Measurements from ENCODE around the gene PTCH1.

DNA sequence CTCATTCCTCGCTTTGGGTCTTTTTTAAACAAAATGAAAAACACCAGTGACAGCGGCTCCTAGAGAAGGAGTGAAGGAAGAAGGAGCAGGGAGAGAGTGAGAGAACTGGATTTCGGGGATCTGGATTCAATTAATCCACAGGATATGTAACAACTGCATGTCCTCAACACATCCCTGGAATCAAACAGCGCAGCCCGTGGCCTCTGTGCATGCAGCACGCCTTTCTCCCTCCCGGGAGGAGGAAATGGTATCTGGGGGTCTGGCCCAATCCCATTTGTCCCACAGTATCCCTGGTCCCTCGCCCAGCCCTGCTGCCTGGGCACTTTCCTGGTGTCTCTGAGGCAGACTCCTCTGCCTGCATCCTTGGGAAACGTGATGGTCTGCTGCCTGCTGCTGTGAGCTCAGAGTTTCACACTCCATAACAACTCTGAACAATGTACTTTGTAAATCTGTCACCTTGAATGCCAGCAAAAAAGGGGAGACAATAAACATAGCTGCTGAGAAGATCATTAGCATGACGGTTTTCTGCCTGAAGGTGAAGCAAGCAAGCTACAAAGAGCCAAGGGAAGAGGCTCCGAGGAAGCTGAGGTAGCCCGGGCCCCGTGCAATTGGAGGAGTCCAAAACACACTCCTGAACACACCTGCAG, 56.1 kb downstream of the PTCH1 start:
- TF ChIP-seq, protein P1, sequence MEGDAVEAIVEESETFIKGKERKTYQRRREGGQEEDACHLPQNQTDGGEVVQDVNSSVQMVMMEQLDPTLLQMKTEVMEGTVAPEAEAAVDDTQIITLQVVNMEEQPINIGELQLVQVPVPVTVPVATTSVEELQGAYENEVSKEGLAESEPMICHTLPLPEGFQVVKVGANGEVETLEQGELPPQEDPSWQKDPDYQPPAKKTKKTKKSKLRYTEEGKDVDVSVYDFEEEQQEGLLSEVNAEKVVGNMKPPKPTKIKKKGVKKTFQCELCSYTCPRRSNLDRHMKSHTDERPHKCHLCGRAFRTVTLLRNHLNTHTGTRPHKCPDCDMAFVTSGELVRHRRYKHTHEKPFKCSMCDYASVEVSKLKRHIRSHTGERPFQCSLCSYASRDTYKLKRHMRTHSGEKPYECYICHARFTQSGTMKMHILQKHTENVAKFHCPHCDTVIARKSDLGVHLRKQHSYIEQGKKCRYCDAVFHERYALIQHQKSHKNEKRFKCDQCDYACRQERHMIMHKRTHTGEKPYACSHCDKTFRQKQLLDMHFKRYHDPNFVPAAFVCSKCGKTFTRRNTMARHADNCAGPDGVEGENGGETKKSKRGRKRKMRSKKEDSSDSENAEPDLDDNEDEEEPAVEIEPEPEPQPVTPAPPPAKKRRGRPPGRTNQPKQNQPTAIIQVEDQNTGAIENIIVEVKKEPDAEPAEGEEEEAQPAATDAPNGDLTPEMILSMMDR (IDR thresholded peaks at IDR 0.05) = no peak
- TF ChIP-seq POLR2A (IDR thresholded peaks at IDR 0.05) = no peak
